Hepatocyte (in vitro differentiated cells): Measurements from ENCODE around the gene CNGA1.

Experiments
- EZH2phosphoT487 ChIP-seq: fragments of 200-600 bp; sonication (generic); IDR thresholded peaks from one replicate; pipeline ENCODE4 v1.6.1; 2018; ENCODE audit warnings: antibody characterized with exemption, mild to moderate bottlenecking, low read depth, moderate library complexity; ENCODE audit not compliant: unreplicated experiment, severe bottlenecking
- TF ChIP-seq, protein P1 (sequence below): fragments of 200-600 bp; sonication (generic); IDR thresholded peaks from 2 replicates; pipeline ENCODE4 v1.5.1; 2016; ENCODE audit warnings: antibody characterized with exemption, mild to moderate bottlenecking; ENCODE audit not compliant: poor library complexity

DNA sequence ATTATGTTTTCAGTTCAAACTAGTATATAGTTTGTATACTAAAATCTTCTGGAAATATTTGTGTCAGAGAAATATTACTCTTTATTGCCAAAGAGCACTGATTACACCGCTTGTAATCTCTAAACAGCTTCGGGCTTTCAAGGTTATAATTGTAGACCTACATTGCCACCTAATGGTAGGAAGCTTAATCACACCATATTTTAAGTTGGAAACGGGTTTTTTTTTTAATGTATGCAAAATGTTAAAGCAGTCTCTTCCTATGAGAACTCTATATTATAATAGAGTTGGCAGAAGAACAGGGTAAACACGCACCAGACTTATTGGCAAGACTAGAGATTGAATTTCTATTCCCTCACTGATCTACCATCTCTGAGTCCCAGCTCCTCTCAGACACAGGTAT is 82.6 kb downstream of the CNGA1 start:
- TF ChIP-seq, protein P1, sequence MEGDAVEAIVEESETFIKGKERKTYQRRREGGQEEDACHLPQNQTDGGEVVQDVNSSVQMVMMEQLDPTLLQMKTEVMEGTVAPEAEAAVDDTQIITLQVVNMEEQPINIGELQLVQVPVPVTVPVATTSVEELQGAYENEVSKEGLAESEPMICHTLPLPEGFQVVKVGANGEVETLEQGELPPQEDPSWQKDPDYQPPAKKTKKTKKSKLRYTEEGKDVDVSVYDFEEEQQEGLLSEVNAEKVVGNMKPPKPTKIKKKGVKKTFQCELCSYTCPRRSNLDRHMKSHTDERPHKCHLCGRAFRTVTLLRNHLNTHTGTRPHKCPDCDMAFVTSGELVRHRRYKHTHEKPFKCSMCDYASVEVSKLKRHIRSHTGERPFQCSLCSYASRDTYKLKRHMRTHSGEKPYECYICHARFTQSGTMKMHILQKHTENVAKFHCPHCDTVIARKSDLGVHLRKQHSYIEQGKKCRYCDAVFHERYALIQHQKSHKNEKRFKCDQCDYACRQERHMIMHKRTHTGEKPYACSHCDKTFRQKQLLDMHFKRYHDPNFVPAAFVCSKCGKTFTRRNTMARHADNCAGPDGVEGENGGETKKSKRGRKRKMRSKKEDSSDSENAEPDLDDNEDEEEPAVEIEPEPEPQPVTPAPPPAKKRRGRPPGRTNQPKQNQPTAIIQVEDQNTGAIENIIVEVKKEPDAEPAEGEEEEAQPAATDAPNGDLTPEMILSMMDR, result peak; percentile 81
- no peak for TF ChIP-seq EZH2phosphoT487
